Body of pancreas (tissue), 4 donors: Measurements from ENCODE around the gene MADCAM1.

Experiments used
- CTCF ChIP-seq, 7 experiments: fragments of 450-650 bp in 4 of 7; fragments of 200-600 bp in 3 of 7; sonication (generic) in 3 of 7; IDR thresholded peaks; one replicate each; pipeline ENCODE4 v1.5.1; 2016 to 2019; ENCODE audit warnings: antibody characterized with exemption in 7 of 7
- POLR2A ChIP-seq, 3 donors: fragments of 450-650 bp; IDR thresholded peaks; one replicate each; pipeline ENCODE4 v1.6.1; 2016; ENCODE audit warnings: antibody characterized with exemption in 3 of 3, mild to moderate bottlenecking in 2 of 3

DNA sequence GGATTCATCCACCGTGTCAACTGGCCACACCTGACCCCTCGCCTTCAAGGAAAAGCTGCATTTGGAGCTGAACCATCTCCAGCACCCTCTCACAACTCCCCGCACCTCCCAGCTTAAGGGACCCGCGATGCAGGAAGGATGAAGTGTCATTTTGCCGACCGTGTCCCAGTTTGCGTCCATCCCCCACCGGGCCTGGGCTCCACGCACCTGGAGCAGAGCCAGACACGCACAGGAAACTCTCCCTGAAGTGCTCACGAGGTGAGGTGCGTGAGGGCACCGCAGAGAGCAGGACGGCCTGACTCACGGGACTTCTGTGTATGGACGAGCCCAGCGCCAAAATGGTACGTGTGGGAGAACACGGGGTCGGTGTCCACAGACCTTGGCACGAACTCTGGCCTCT is 42.7 kb upstream of the MADCAM1 start:
- TF ChIP-seq POLR2A (IDR thresholded peaks at IDR 0.05) = no peak
- TF ChIP-seq CTCF (IDR thresholded peaks at IDR 0.05) = no peak
